A673 (cell line): Measurements from ENCODE around the gene MLC1. TPM values are rescaled to one million over a fixed set of nuclear protein-coding genes. Genes with fewer than 3 reads are reported as not detected.

ENCODE experiments used
- BruUV-seq: library from RNA; stranded (reverse); fragments of 400-500 nt; replicated peaks from 2 replicates; lab custom pipeline; 2021; lab: Mats Ljungman, UMichigan
- CTCF ChIA-PET: fragments of 300-600 bp; sonication (Branson Sonifier 250); formaldehyde crosslinking; loops from one replicate; lab custom pipeline; 2022; ENCODE audit warnings: antibody characterized with exemption; lab: Charles Lee
- POLR2A ChIA-PET: fragments of 300-600 bp; sonication (Branson Sonifier 250); formaldehyde crosslinking; loops from one replicate; lab custom pipeline; 2022; ENCODE audit warnings: antibody characterized with exemption; ENCODE audit not compliant: low non-redundant PET; lab: Charles Lee
- DNase-seq: peaks from one replicate; pipeline ENCODE4 v3.0.0-alpha.2; 2015; ENCODE audit warnings: low spot score
- H3K27ac ChIP-seq: fragments of 200-600 bp; sonication (generic); 2 replicates; pipeline ENCODE4 v1.5.1; 2016; ENCODE audit warnings: mixed run types, low read depth, mild to moderate bottlenecking, mixed read lengths, antibody characterized with exemption, low read length; ENCODE audit not compliant: poor library complexity, severe bottlenecking
- H3K27me3 ChIP-seq: fragments of 200-600 bp; sonication (generic); replicated peaks from 2 replicates; pipeline ENCODE4 v1.6.1; 2017; ENCODE audit warnings: mixed run types, low read depth, mild to moderate bottlenecking, mixed read lengths, antibody characterized with exemption, low read length; ENCODE audit not compliant: insufficient read depth, poor library complexity
- H3K36me3 ChIP-seq: fragments of 200-600 bp; sonication (generic); 2 replicates; pipeline ENCODE4 v1.6.1; 2016; ENCODE audit warnings: mixed run types, mild to moderate bottlenecking, mixed read lengths, antibody characterized with exemption, low read length; ENCODE audit not compliant: insufficient read depth, poor library complexity, severe bottlenecking
- H3K4me1 ChIP-seq: fragments of 200-600 bp; sonication (generic); 2 replicates; pipeline ENCODE4 v1.6.1; 2017; ENCODE audit warnings: mixed run types, mild to moderate bottlenecking, mixed read lengths, antibody characterized with exemption, low read length; ENCODE audit not compliant: insufficient read depth, poor library complexity, severe bottlenecking
- H3K4me3 ChIP-seq: fragments of 200-600 bp; sonication (generic); 2 replicates; pipeline ENCODE4 v1.5.1; 2016; ENCODE audit warnings: low read depth, mixed run types, mild to moderate bottlenecking, mixed read lengths, low read length; ENCODE audit not compliant: poor library complexity, severe bottlenecking
- H3K9me3 ChIP-seq: fragments of 200-600 bp; sonication (generic); 2 replicates; pipeline ENCODE4 v1.6.1; 2016; ENCODE audit warnings: mixed run types, low read depth, mild to moderate bottlenecking, mixed read lengths, antibody characterized with exemption, low read length; ENCODE audit not compliant: poor library complexity, severe bottlenecking
- CTCF ChIP-seq: fragments of 300-800, 200-600 bp; sonication (generic); conservative IDR thresholded peaks from 2 replicates; pipeline ENCODE4 v1.5.1; 2017; ENCODE audit warnings: low read depth, mild to moderate bottlenecking, antibody characterized with exemption, low read length, moderate library complexity, mixed read lengths
- EZH2 ChIP-seq: fragments of 200-600 bp; sonication (generic); IDR thresholded peaks from 2 replicates; pipeline ENCODE4 v1.6.1; 2017; ENCODE audit warnings: borderline replicate concordance, low read depth, mild to moderate bottlenecking, mixed read lengths, antibody characterized with exemption, low read length; ENCODE audit not compliant: poor library complexity, severe bottlenecking
- intact Hi-C: fragments of 100-400 bp; cut with micrococcal nuclease; formaldehyde crosslinking; loops from one replicate; pipeline ENCODE4 v1.10.0; 2022; ENCODE audit not compliant: unreplicated experiment
- total RNA-seq: library from RNA; stranded (reverse); gene quantifications from 2 replicates; pipeline ENCODE4 v1.2.3, GENCODE V29; 2021

The MLC1 gene
- total RNA-seq, 1 experiment from 2014 or later: 0.75 TPM

- no peak for DNase-seq
- no peak for TF ChIP-seq EZH2
- TF ChIP-seq CTCF: no peak
- POLR2A ChIA-PET: no interaction called here
- Histone ChIP-seq H3K4me1 (no peaks in the 10 kb centered on the region), H3K4me3 (no peak overlapping the region), H3K27ac (no peak overlapping the region), H3K27me3 (no peaks in the 10 kb centered on the region), H3K9me3 (no peaks in the 10 kb centered on the region), H3K36me3 (no peaks in the 10 kb centered on the region)
- intact Hi-C loops: no loop called here
- CTCF ChIA-PET: no interaction called here
- no TSS peak for BruUV-seq
These were observed 5.1 kb upstream of the MLC1 start for GRCh38 chr22:50090412-50090714.

- no peaks in the 10 kb centered on the region for H3K27me3 ChIP-seq
- intact Hi-C loops: no loop called here
- ChIA-PET CTCF (no interaction called here), POLR2A (no interaction called here)
- DNase-seq: peak; percentile 27
- H3K36me3 ChIP-seq: no peaks in the 10 kb centered on the region
- no peak for TF ChIP-seq CTCF
- TF ChIP-seq EZH2: no peak
- no peaks in the 10 kb centered on the region for H3K9me3 ChIP-seq
- H3K27ac ChIP-seq: no peak within 1 kb of the TSS
- no peak within 1 kb of the TSS for H3K4me3 ChIP-seq
- H3K4me1 ChIP-seq: no peaks in the 10 kb centered on the region
- BruUV-seq: no TSS peak
These were observed 4.6 kb upstream of the MLC1 start, which contains the start of gene MOV10L1 for GRCh38 chr22:50089682-50090411. Gene MOV10L1, plus strand, starts transcription at chr22:50090006. Its CDS starts 83 bp downstream, at chr22:50090089.

- no peak for DNase-seq
- H3K4me1 ChIP-seq: no peaks in the 10 kb centered on the region
- no peak overlapping the region for H3K27ac ChIP-seq
- intact Hi-C loops: no loop called here
- no TSS peak for BruUV-seq
- ChIA-PET CTCF (no interaction called here), POLR2A (no interaction called here)
- H3K36me3 ChIP-seq: no peaks in the 10 kb centered on the region
- no peak overlapping the region for H3K4me3 ChIP-seq
- no peak for TF ChIP-seq EZH2
- TF ChIP-seq CTCF: no peak
- H3K9me3 ChIP-seq: no peaks in the 10 kb centered on the region
- no peaks in the 10 kb centered on the region for H3K27me3 ChIP-seq
These were observed 4.0 kb upstream of the MLC1 start for GRCh38 chr22:50089231-50089630.
